GM12878 (cell line): ENCODE measurements around the gene CIAO1. TPM values are rescaled to one million over a fixed set of nuclear protein-coding genes. Genes with fewer than 3 reads are reported as not detected.

ENCODE experiments used
- BACH1 ChIP-seq: fragments of 450-650 bp; IDR thresholded peaks from 2 replicates; pipeline ENCODE4 v1.6.1; 2017; ENCODE audit warnings: mild to moderate bottlenecking, borderline replicate concordance
- CHD2 ChIP-seq: IDR thresholded peaks from 2 replicates; pipeline ENCODE4 v1.6.1; 2011; ENCODE audit warnings: low read depth, low read length, improper control_type of control experiment, borderline replicate concordance
- CREB1 ChIP-seq: IDR thresholded peaks from 2 replicates; pipeline ENCODE4 v1.6.1; 2012; ENCODE audit warnings: low read depth, mild to moderate bottlenecking, inconsistent platforms
- DPF2 ChIP-seq: fragments of 450-650 bp; IDR thresholded peaks from 2 replicates; pipeline ENCODE4 v1.6.1; 2017; ENCODE audit warnings: mild to moderate bottlenecking
- ESRRA ChIP-seq: IDR thresholded peaks from 2 replicates; pipeline ENCODE4 v1.6.1; 2012; ENCODE audit warnings: mild to moderate bottlenecking, low read length, improper control_type of control experiment
- FOS ChIP-seq: IDR thresholded peaks from 3 replicates; pipeline ENCODE4 v1.6.1; 2011; ENCODE audit warnings: borderline replicate concordance; ENCODE audit not compliant: insufficient read length; ENCODE audit errors: extremely low read depth
- FOXK2 ChIP-seq: fragments of 450-650 bp; IDR thresholded peaks from 2 replicates; pipeline ENCODE4 v1.6.1; 2017; ENCODE audit warnings: mild to moderate bottlenecking, moderate library complexity
- GATAD2B ChIP-seq: fragments of 450-650 bp; conservative IDR thresholded peaks from 2 replicates; pipeline ENCODE4 v1.6.1; 2017; ENCODE audit warnings: low read depth, mild to moderate bottlenecking, moderate library complexity
- HSF1 ChIP-seq: fragments of 150-350 bp; IDR thresholded peaks from 2 replicates; pipeline ENCODE4 v1.6.1; 2014; ENCODE audit warnings: mild to moderate bottlenecking, low read depth, low read length
- IKZF2 ChIP-seq, 2 experiments: fragments of 450-650 bp; IDR thresholded peaks; 2 replicates each; pipeline ENCODE4 v1.6.1; 2017; ENCODE audit warnings: mild to moderate bottlenecking in 2 of 2, moderate library complexity in 2 of 2
- IRF4 ChIP-seq: IDR thresholded peaks from 2 replicates; pipeline ENCODE4 v1.6.1; 2011; ENCODE audit warnings: low read depth, low read length
- KDM1A ChIP-seq: fragments of 200-600 bp; sonication (generic); IDR thresholded peaks from 2 replicates; pipeline ENCODE4 v1.6.1; 2016; ENCODE audit warnings: borderline replicate concordance
- MTA2 ChIP-seq: fragments of 450-650 bp; IDR thresholded peaks from 2 replicates; pipeline ENCODE4 v1.6.1; 2016; ENCODE audit warnings: low read depth, mild to moderate bottlenecking, moderate library complexity
- NRF1 ChIP-seq: conservative IDR thresholded peaks from 2 replicates; pipeline ENCODE4 v1.6.1; 2011; ENCODE audit warnings: mild to moderate bottlenecking, low read depth, low read length, improper control_type of control experiment
- PAX8 ChIP-seq: fragments of 450-650 bp; IDR thresholded peaks from 2 replicates; pipeline ENCODE4 v1.6.1; 2017; ENCODE audit warnings: mild to moderate bottlenecking, moderate library complexity
- RFX5 ChIP-seq: IDR thresholded peaks from 2 replicates; pipeline ENCODE4 v1.6.1; 2011; ENCODE audit warnings: low read depth, low read length, improper control_type of control experiment
- SIN3A ChIP-seq: IDR thresholded peaks from 2 replicates; pipeline ENCODE4 v1.6.1; 2012; ENCODE audit warnings: low read depth, low read length, improper control_type of control experiment
- SKIL ChIP-seq: fragments of 450-650 bp; IDR thresholded peaks from 2 replicates; pipeline ENCODE4 v1.6.1; 2017; ENCODE audit warnings: mild to moderate bottlenecking, low read depth, inconsistent platforms; ENCODE audit not compliant: poor library complexity, severe bottlenecking
- SP1 ChIP-seq: IDR thresholded peaks from one replicate; pipeline ENCODE4 v1.6.1; 2011; ENCODE audit warnings: low read depth, low read length
- SPI1 ChIP-seq: IDR thresholded peaks from 2 replicates; pipeline ENCODE4 v1.6.1; 2011; ENCODE audit warnings: low read depth, mild to moderate bottlenecking, low read length, moderate library complexity, borderline replicate concordance; ENCODE audit not compliant: insufficient read depth
- SRF ChIP-seq, 2 experiments: IDR thresholded peaks; 2 replicates each; pipeline ENCODE4 v1.6.1; 2011; ENCODE audit warnings: low read depth in 2 of 2, low read length in 2 of 2, mild to moderate bottlenecking in 1 of 2, moderate library complexity in 1 of 2
- SUZ12 ChIP-seq: fragments of 200-600 bp; sonication (generic); IDR thresholded peaks from one replicate; pipeline ENCODE4 v1.6.1; 2018; ENCODE audit warnings: antibody characterized with exemption, mild to moderate bottlenecking; ENCODE audit not compliant: unreplicated experiment
- TARDBP ChIP-seq: IDR thresholded peaks from 2 replicates; pipeline ENCODE4 v1.6.1; 2016; ENCODE audit warnings: borderline replicate concordance
- ZNF687 ChIP-seq: fragments of 450-650 bp; IDR thresholded peaks from 2 replicates; pipeline ENCODE4 v1.6.1; 2017; ENCODE audit warnings: mild to moderate bottlenecking, moderate library complexity
- polyA plus RNA-seq, 11 experiments: library from polyadenylated mRNA; depleted of rRNA in 4 of 11; unstranded in 6 of 11; stranded (reverse) in 5 of 11; fragments of >200 nt; fragmentation: Nextera tagmentation in 4 of 11; fragmentation: Illumina TruSeq in 1 of 11; extraction: Ambion mirVana in 4 of 11; extraction: Trizol in 1 of 11; gene quantifications; 1 replicate in 1 of 11; 2 replicates in 10 of 11; pipeline versions ENCODE4 v1.2.1 to v1.2.3, GENCODE V29; 2011 to 2016; ENCODE audit warnings: inconsistent platforms in 2 of 11, missing spikeins in 2 of 11, low read depth in 1 of 11
- total RNA-seq, 4 experiments: library from RNA; depleted of rRNA in 3 of 4; stranded (reverse); fragments of >200 nt in 3 of 4; fragmentation: Illumina TruSeq in 1 of 4; extraction: Trizol in 1 of 4; gene quantifications; 2 replicates each; pipeline versions ENCODE4 v1.2.1 to v1.2.3, GENCODE V29; 2013 to 2021

The CIAO1 gene
- total and polyA plus RNA-seq, 10 of the 15 experiments (the other 5 are each of a cell fraction or from before 2014, with no cell fraction given): 8.3 to 89.4 (median 63.4) TPM

- TF ChIP-seq SUZ12 (no peak), TARDBP (0 out of 2 replicates have a peak, but pooled peaks have one; percentile 46), BACH1 (no peak), FOXK2 (peak; percentile 39; the same call in 1 of the 2 replicates), FOS (no peak), CREB1 (peak; percentile 88), SIN3A (peak; percentile 80; the same call in 1 of the 2 replicates), KDM1A (no peak), ESRRA (0 out of 2 replicates have a peak, but pooled peaks have one; percentile 44), HSF1 (no peak), SP1 (no peak), RFX5 (no peak), PAX8 (no peak), SPI1 (no peak), NRF1 (no peak), SRF (IDR thresholded peaks at IDR 0.05; ENCODE audit: low read depth in 2 of 2, low read length in 2 of 2) (peak in 1 of 2 experiments; percentile 76; a peak in 2 of 4 replicates), IKZF2 (IDR thresholded peaks at IDR 0.05) (peak; percentile 48 to 61), GATAD2B (peak; percentile 60; the same call in 1 of the 2 replicates), IRF4 (no peak), MTA2 (peak; percentile 82), ZNF687 (no peak; the same call in 1 of the 2 replicates), DPF2 (peak; percentile 38; the same call in 1 of the 2 replicates), SKIL (no peak), CHD2 (0 out of 2 replicates have a peak, but pooled peaks have one; percentile 52)
Measured at GRCh38 chr2:96305091-96305978, 39.3 kb downstream of the CIAO1 start, which contains the start of gene SNRNP200 (continued).
